Measurements from ENCODE around the gene ENTPD7. TPM values are rescaled to one million over a fixed set of nuclear protein-coding genes. Genes with fewer than 3 reads are reported as not detected.
A peak's percentile ranks its signal among the peaks of the same experiment; 100 is the strongest.

Gene ENTPD7
- total and polyA plus RNA-seq, 9 of the 15 experiments (the other 6 are each of a cell fraction or from before 2014, with no cell fraction given): 1.4 to 13.9 (median 8.5) TPM

DNA sequence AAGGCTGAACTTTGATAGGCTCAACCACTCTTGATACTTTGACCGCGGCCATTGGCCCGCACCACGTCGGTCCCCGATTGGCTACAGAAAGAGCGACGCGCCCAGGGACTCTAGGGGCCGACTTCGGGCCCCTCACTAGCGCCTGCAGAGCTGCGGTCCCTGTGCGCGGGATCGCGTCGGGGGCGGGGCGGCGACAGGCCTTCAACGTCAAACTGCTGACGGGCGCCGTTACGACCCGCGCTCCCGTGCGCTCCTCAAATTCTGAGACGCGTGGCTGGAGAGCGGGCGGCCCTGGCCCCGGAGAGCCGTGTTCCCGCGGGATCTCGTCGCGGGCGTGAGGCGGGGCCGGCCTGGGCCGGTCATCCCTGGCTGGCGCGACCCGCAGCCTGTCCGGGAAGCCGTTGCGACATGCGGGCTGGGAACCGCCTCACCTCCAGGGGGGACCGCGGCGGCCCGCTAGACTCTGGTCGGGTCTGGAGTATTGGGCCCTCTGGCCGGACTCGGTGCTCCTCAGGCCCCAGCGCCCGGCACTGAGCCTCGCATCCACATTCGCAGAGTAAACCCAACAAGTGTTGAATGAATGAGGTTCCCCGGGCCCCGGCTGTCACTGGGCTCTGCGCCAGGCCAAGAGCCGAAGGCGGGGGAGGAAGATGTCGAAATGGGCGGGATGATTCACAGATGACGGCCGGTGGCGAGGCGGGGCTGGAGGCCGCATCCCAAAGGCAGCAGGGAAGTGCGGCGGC, 38.4 kb upstream of the ENTPD7 start (continued):
- no peak for TF ChIP-seq TCF7 (IDR thresholded peaks at IDR 0.05; ENCODE audit: borderline replicate concordance)
- TF ChIP-seq, protein P1, sequence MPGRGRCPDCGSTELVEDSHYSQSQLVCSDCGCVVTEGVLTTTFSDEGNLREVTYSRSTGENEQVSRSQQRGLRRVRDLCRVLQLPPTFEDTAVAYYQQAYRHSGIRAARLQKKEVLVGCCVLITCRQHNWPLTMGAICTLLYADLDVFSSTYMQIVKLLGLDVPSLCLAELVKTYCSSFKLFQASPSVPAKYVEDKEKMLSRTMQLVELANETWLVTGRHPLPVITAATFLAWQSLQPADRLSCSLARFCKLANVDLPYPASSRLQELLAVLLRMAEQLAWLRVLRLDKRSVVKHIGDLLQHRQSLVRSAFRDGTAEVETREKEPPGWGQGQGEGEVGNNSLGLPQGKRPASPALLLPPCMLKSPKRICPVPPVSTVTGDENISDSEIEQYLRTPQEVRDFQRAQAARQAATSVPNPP (IDR thresholded peaks at IDR 0.05; ENCODE audit: borderline replicate concordance, insufficient read depth, insufficient read length): no peak
- no peak for TF ChIP-seq NCOR1 (IDR thresholded peaks at IDR 0.05)
- TF ChIP-seq RBM39 (optimal IDR thresholded peaks at IDR 0.05; ENCODE audit: low read depth, low read length): no peak
- TF ChIP-seq ZFP36 (IDR thresholded peaks at IDR 0.05; ENCODE audit: low read depth, low read length, partially characterized antibody): no peak
- peak; percentile 18; the same call in 1 of the 2 replicates for TF ChIP-seq NFIX (CRISPR knock-in tag; IDR thresholded peaks at IDR 0.05; ENCODE audit: low read depth)
- TF ChIP-seq RB1 (IDR thresholded peaks at IDR 0.05; ENCODE audit: low read depth): peak; percentile 61; the same call in 1 of the 2 replicates
- no peak for TF ChIP-seq RHOXF2B (CRISPR knock-in tag; conservative IDR thresholded peaks at IDR 0.05)
- TF ChIP-seq NBN (IDR thresholded peaks at IDR 0.05; ENCODE audit: low read depth): peak; percentile 51; the same call in 1 of the 2 replicates
- no peak for TF ChIP-seq ADNP (tag; IDR thresholded peaks at IDR 0.05)
- TF ChIP-seq HMG20B (CRISPR knock-in tag; IDR thresholded peaks at IDR 0.05): no peak
- peak; percentile 80 for TF ChIP-seq SUPT5H (IDR thresholded peaks at IDR 0.05)
- TF ChIP-seq, protein P2, sequence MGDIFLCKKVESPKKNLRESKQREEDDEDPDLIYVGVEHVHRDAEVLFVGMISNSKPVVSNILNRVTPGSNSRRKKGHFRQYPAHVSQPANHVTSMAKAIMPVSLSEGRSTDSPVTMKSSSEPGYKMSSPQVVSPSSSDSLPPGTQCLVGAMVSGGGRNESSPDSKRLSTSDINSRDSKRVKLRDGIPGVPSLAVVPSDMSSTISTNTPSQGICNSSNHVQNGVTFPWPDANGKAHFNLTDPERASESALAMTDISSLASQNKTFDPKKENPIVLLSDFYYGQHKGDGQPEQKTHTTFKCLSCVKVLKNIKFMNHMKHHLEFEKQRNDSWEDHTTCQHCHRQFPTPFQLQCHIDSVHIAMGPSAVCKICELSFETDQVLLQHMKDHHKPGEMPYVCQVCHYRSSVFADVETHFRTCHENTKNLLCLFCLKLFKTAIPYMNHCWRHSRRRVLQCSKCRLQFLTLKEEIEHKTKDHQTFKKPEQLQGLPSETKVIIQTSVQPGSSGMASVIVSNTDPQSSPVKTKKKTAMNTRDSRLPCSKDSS (IDR thresholded peaks at IDR 0.05; ENCODE audit: low read depth, partially characterized antibody): no peak
- TF ChIP-seq FOSL1 (tag; conservative IDR thresholded peaks at IDR 0.05): peak; percentile 93
- no peak for TF ChIP-seq NFE2 (IDR thresholded peaks at IDR 0.05; ENCODE audit: low read depth)
- peak; percentile 59; the same call in 1 of the 2 replicates for TF ChIP-seq SMARCE1 (IDR thresholded peaks at IDR 0.05)
- peak; percentile 77 for TF ChIP-seq CXXC5 (CRISPR knock-in tag; IDR thresholded peaks at IDR 0.05)
- TF ChIP-seq ZFP1 (CRISPR knock-in tag; IDR thresholded peaks at IDR 0.05): no peak
- TF ChIP-seq, protein P3, sequence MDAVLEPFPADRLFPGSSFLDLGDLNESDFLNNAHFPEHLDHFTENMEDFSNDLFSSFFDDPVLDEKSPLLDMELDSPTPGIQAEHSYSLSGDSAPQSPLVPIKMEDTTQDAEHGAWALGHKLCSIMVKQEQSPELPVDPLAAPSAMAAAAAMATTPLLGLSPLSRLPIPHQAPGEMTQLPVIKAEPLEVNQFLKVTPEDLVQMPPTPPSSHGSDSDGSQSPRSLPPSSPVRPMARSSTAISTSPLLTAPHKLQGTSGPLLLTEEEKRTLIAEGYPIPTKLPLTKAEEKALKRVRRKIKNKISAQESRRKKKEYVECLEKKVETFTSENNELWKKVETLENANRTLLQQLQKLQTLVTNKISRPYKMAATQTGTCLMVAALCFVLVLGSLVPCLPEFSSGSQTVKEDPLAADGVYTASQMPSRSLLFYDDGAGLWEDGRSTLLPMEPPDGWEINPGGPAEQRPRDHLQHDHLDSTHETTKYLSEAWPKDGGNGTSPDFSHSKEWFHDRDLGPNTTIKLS (IDR thresholded peaks at IDR 0.05; ENCODE audit: borderline replicate concordance, low read depth): peak; percentile 77
- no peak for TF ChIP-seq MAFK (IDR thresholded peaks at IDR 0.05; ENCODE audit: low read length)
- TF ChIP-seq, protein P4, sequence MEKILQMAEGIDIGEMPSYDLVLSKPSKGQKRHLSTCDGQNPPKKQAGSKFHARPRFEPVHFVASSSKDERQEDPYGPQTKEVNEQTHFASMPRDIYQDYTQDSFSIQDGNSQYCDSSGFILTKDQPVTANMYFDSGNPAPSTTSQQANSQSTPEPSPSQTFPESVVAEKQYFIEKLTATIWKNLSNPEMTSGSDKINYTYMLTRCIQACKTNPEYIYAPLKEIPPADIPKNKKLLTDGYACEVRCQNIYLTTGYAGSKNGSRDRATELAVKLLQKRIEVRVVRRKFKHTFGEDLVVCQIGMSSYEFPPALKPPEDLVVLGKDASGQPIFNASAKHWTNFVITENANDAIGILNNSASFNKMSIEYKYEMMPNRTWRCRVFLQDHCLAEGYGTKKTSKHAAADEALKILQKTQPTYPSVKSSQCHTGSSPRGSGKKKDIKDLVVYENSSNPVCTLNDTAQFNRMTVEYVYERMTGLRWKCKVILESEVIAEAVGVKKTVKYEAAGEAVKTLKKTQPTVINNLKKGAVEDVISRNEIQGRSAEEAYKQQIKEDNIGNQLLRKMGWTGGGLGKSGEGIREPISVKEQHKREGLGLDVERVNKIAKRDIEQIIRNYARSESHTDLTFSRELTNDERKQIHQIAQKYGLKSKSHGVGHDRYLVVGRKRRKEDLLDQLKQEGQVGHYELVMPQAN (IDR thresholded peaks at IDR 0.05; ENCODE audit: borderline replicate concordance): peak; percentile 84; the same call in 1 of the 2 replicates
- TF ChIP-seq RFX5 (IDR thresholded peaks at IDR 0.05; ENCODE audit: low read depth, low read length): no peak
- no peak for TF ChIP-seq CBFA2T2 (conservative IDR thresholded peaks at IDR 0.05)
